Stromal cell of bone marrow (primary cell): ENCODE measurements around the gene GRIA1.
A peak's percentile ranks its signal among the peaks of the same experiment; 100 is the strongest.
"Not testable (repeated sequence)": the region's sequence is repeated elsewhere in the genome, so short reads cannot be mapped to it uniquely, and the experiment has no call there.

ENCODE experiments used
- DNase-seq: peaks from one replicate; pipeline ENCODE4 v3.0.0-alpha.2; 2012; ENCODE audit warnings: low read depth

GRIA1 gene

DNA sequence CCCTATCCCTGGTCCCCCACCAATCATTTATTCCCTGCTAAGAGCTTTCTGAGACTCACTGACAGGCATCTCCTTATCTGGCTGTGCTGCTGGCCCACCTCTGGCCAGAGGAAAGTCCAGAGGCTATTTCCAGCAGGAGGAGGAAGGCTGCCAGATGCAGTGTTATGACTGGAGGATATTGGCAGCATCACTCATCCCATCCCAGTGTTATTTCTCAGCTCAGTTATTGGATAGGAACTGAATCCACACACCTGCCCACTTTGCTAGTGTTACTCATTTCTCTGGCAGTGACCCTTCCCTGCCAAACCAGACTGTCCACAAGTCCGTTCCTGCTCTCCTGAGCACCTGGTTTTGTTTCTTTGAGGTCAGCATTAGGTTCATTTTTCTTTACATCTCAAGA, 228.2 kb downstream of the GRIA1 start:
- no peak for DNase-seq

DNA sequence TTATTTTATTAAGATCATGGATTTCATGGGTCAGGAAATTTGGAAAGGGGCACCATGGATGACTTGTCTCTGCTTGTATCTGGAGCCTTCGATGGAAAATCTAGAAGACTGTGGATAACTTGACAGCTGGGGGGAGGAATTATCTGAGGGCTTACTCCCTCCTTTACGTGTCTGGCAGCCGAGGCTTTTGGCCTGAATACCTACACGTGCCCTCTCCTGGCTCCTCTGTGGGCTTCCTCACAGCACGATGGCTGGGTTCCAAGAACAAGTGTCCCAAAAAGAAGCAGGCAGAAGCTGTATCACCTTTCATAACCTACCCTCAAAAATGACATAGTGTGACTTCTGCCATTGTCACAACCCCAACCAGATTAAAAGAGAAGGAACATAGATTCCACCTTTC, 228.9 kb downstream of the GRIA1 start:
- no peak for DNase-seq

GRCh38 chr5:153723022-153723610, 232.6 kb downstream of the GRIA1 start:
- DNase-seq, result not testable (repeated sequence)

DNA sequence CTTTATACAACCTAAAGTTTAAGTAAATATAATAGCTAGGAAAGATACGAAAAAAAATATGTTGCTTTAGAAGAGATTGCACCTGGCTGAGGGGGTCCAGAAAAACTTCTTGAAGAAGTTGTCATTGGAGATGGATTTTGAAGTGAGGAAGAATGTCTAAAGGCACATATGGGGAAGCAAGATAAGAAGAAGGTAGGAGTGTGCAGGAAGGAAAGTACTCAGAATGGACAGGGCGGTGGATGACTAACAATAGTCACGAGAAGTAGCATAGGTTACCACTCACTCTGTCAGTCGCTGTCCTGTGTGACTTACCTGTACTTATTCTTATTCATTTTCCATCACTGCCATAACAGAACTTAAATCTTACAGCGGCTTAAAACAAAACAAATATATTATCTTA, 251.6 kb downstream of the GRIA1 start:
- no peak for DNase-seq

DNA sequence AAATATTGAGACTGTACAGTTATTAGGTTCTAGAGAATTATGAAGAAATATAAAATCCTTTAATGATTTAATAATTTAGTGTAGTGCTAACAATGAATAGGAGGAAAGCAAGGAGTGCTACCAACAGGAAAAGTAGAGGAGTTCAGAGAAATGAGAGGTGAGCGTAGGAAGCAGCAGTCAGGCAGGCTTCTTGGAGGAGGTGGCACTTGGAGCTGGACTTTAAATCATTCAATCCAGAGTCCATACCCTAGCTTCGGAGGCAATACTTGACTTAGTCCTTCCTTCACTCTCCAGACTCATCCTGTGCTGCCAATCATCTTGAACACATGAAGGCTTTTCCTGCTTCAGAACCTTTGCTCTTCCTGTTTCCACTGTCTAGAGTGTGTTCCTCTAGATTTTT, 254.3 kb downstream of the GRIA1 start:
- DNase-seq, result no peak

- no peak for DNase-seq
These were observed 255.4 kb downstream of the GRIA1 start for GRCh38 chr5:153745778-153746395.

- no peak for DNase-seq
These were observed 256.0 kb downstream of the GRIA1 start for GRCh38 chr5:153746440-153746839.

DNA sequence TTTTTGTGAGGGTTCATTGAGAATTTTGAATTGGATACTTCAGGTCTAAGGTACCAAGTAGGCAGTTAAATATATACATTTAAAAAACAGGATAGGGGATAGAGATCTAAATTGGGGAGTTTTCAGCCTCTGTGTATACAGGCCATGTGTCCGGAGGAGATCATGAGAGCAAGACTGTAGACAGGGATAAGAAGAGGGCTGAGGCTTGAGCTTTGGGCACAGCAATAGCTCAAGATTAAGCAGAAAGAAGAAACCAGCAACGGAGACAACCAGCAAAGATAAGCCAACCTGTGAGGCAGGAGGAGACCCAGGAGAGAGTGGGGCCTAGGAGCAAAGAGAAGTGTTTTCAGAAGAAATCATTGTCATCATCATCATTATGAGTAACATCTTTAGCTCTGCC, 258.4 kb downstream of the GRIA1 start:
- DNase-seq, result no peak

GRCh38 chr5:153749960-153750359, 259.5 kb downstream of the GRIA1 start:
- peak; percentile 10 for DNase-seq

DNA sequence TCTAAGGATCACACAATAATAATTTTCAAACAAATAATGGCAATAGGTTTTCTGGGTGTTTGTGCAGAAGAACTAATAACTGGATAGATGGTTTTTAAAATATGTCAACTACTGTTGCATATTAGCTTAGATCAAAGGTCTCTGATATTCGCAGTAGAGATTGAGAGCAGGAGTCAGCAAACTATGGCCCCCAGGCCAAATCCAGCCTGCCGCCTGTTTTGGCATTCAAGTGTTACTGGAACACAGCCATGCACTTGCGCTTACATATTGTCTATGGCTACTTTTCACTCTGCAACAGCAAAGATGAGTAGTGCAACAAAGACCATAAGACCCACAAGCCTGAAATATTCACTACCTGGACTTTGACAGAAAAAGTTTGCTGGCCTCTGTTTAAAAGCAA, 260.8 kb downstream of the GRIA1 start:
- no peak for DNase-seq

DNA sequence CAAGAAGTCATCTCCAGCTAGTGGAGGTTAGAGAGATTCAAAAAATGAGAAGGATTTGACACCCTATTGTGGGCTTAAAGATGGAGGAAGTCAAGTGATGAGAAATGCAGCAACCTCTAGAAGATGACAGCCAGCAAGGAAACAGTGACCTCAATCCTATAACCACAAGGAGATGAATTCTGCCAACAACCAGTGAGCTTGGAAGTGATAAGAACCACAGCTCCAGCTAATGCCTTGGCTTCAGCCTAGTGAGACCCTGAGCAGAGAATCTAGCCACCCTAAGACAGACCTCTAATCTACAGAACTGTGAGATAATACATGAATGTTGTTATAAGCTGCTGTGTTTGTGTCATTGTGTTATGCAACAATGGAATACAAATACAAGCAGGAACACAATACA, 262.4 kb downstream of the GRIA1 start:
- no peak for DNase-seq

DNA sequence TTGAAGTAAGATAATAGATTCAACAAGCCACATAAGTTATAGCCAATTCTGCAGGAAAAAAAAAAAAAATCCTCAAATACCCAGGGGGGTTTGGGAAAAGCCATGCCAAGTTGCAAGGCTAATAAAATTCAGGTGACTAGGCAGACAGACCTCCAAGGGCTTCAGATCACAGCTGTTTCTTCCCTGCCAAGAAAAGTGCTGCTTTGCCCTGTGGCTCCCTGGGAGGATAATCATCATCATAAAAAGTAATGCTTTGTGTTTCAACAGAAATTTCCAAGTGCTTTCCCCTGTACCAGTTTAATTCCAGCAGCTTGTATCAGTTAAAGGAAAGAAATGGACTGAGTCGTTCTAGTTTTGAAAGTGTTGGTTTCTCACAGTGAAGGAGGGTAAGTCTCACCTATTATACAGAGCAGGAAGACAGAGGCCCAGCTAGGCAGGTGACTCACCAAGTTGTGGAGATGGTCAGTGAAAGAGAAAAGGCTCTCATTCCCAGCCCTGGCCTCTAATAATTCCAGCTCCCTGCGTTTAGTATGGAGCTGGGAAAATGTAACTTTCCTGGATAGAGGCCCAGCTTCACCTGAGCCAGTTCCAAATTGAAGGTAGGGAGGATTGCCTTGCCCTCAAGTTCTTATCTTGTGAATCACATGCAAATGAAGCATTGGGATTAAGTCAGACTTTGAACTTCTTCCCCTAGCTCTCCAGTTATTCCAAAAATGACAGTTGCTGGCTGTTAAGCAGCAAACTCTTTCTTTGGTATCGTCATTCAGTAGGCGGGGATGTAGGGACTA, 263.4 kb downstream of the GRIA1 start:
- DNase-seq, result no peak

- no peak for DNase-seq
These were observed 265.5 kb downstream of the GRIA1 start for GRCh38 chr5:153755913-153756500.

GRCh38 chr5:153756540-153756939, 266.1 kb downstream of the GRIA1 start:
- DNase-seq, result no peak

DNA sequence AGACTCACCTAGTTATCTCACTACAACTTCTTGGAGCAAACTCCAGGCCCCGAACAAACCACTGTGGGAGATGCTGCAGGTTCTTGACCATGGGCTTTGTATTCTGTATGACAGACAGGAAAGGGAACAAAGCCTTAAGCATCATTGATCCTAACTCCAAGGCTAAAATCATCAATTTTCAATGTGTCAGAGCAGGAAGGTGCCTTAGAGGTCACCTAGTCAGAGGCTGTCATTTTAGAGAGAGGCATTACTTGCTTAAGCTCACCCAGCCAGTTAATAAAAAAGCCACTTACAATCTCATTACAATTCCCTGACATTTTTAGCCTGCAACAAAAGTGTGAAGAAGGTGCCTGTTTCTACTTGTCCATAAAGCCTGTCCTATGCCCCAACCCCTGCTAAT, 275.5 kb downstream of the GRIA1 start:
- DNase-seq, result no peak

- no peak for DNase-seq
These were observed 277.0 kb downstream of the GRIA1 start for GRCh38 chr5:153767221-153768188.

DNA sequence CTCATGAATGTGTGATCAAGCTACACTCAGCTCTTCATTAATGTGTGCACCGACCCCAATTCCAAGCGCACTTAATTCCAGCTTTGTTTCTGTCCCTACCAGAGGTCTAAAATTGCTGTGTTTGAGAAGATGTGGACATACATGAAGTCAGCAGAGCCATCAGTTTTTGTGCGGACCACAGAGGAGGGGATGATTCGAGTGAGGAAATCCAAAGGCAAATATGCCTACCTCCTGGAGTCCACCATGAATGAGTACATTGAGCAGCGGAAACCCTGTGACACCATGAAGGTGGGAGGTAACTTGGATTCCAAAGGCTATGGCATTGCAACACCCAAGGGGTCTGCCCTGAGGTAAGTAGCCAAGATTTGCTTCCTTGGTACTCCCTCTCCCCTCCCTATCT, 279.6 kb downstream of the GRIA1 start:
- DNase-seq, result no peak

DNA sequence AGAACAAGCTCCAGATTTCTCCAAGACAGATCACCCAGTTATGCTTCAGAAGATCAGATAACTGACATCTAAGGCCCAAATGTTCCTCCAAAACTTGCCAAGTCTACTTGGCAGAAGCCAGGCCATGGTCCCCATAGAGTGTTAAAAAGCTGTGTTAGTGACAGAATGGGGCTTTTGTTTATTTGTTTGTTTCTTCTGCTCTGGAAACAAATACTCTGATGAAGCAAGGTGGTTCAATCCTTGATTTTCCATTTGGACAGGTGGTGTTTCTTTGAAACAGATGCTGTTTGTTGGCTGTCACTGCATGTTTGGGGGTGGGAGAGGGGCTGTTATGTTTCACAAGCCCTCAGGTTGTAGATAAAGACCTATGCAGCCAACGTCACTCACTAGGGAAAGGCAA, 284.2 kb downstream of the GRIA1 start:
- DNase-seq, result no peak

DNA sequence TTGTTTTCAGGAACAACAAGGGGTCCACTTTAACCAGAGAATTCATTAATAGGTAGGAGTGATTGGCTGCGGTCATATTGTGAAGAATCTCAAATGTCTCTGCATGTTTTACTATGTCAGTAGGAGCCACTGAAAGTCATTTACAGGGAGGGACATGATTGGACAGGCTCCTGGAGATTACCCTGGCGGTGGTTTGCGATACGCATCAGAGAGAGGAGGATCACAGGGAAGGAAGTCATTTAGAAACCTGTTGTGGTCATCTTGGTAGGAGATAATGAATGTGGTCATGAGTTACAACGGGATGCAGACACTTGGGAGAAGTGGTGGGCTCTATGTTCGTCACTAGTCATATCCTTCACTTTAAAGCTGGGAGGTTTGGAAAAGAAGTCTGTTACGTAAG, 285.5 kb downstream of the GRIA1 start:
- DNase-seq, result no peak

DNA sequence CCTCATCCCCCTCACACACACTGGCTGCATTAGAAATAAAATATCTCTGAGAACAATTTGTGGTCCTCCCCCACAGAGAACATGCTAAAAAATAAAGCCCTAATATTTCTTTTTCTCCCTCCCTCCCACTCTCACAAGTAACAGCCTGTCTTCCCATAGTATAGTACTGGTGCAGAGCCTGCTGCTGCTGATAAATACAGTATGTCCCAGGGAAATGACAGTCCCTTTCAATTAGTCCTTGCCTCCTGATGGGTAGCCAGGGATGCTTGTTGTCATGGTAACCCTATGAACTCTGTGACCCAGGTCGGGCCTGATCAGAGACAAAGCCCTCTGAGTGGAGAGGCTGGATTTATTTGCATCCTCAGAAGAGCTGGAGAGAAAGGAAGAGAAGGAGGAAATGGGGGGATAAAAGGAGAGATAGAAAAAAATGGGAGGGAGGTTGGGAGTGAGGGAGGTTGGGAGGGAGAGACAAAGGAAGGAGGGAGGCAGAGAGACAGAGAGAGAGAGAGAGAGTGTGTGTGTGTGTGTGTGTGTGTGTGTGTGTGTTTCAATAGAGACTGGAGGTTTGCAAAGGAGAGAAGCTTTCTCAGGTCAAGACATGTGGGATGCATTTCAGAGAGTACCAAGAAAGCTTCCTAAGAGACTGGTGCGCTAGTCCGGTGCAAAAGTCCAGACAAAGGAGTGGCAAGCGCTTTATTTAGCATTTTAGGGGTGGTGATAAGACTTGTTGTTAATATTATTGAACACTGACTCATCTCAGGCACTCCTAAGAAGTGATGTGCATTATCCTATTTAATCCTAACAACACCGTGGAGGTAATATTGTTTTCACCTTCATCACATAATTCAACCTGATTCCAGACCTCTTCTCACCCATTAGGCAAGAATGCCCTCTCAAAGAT, 287.5 kb downstream of the GRIA1 start:
- DNase-seq, result no peak

GRCh38 chr5:153779836-153780235, 289.4 kb downstream of the GRIA1 start:
- no peak for DNase-seq
